Neural cell (in vitro differentiated cells): ENCODE results near the gene ISL2. TPM values are rescaled to one million over a fixed set of nuclear protein-coding genes. Genes with fewer than 3 reads are reported as not detected.
"Not testable (repeated sequence)": the region's sequence is repeated elsewhere in the genome, so short reads cannot be mapped to it uniquely, and the experiment has no call there.

ENCODE experiments used
- H2AFZ ChIP-seq: fragments of 200-600, 300-800 bp; sonication (generic), shearing (Covaris generic); 2 replicates; pipeline ENCODE4 v1.6.0; 2014; ENCODE audit warnings: low read depth, mild to moderate bottlenecking, antibody characterized with exemption, low read length, moderate library complexity
- H3F3A ChIP-seq: fragments of 200-600 bp; shearing (Covaris generic); 2 replicates; pipeline ENCODE4 v1.6.1; 2016; ENCODE audit warnings: mild to moderate bottlenecking, moderate library complexity, mixed read lengths, antibody characterized with exemption, low read length; ENCODE audit not compliant: insufficient read depth, poor library complexity, severe bottlenecking
- H3K27ac ChIP-seq: fragments of 200-600, 300-800 bp; sonication (generic), shearing (Covaris generic); 2 replicates; pipeline ENCODE4 v1.5.1; 2014; ENCODE audit warnings: mild to moderate bottlenecking, low read length, moderate library complexity
- H3K27me3 ChIP-seq: fragments of 300-800, 200-600 bp; sonication (generic), shearing (Covaris generic); 2 replicates; pipeline ENCODE4 v1.6.0; 2014; ENCODE audit warnings: mild to moderate bottlenecking, low read depth, low read length, moderate library complexity; ENCODE audit not compliant: insufficient read depth
- H3K36me3 ChIP-seq: fragments of 300-800, 200-600 bp; sonication (generic), shearing (Covaris generic); 2 replicates; pipeline ENCODE4 v1.5.1; 2014; ENCODE audit warnings: mild to moderate bottlenecking, antibody characterized with exemption, low read length, moderate library complexity; ENCODE audit not compliant: insufficient read depth
- H3K4me2 ChIP-seq: fragments of 300-800, 200-600 bp; sonication (generic), shearing (Covaris generic); 2 replicates; pipeline ENCODE4 v1.6.0; 2014; ENCODE audit warnings: mild to moderate bottlenecking, low read length
- H3K4me3 ChIP-seq: fragments of 300-800, 200-600 bp; sonication (generic), shearing (Covaris generic); 2 replicates; pipeline ENCODE4 v1.5.1; 2014; ENCODE audit warnings: mild to moderate bottlenecking, low read length, moderate library complexity
- H3K79me2 ChIP-seq: fragments of 200-600 bp; shearing (Covaris generic); replicated peaks from 2 replicates; pipeline ENCODE4 v1.6.0; 2014; ENCODE audit warnings: mild to moderate bottlenecking, low read length, moderate library complexity; ENCODE audit not compliant: insufficient read depth
- H3K9ac ChIP-seq: fragments of 300-800, 200-600 bp; sonication (generic), shearing (Covaris generic); 2 replicates; pipeline ENCODE4 v1.6.1; 2016; ENCODE audit warnings: mild to moderate bottlenecking, low read length, mixed read lengths
- H3K9me2 ChIP-seq: fragments of 200-600 bp; shearing (Covaris generic); 2 replicates; pipeline ENCODE4 v1.6.1; 2016; ENCODE audit warnings: mild to moderate bottlenecking, low read length, mixed read lengths; ENCODE audit not compliant: insufficient read depth
- H3K9me3 ChIP-seq: fragments of 200-600, 300-800 bp; sonication (generic), shearing (Covaris generic); 2 replicates; pipeline ENCODE4 v1.6.1; 2016; ENCODE audit warnings: mild to moderate bottlenecking, mixed run types, low read length, moderate library complexity, mixed read lengths
- H4K20me1 ChIP-seq: fragments of 200-600 bp; shearing (Covaris generic); 2 replicates; pipeline ENCODE4 v1.6.1; 2016; ENCODE audit warnings: mild to moderate bottlenecking, mixed run types; ENCODE audit not compliant: insufficient read depth
- CTCF ChIP-seq: fragments of 450-650 bp; IDR thresholded peaks from 2 replicates; pipeline ENCODE4 v1.5.1; 2014; ENCODE audit warnings: antibody characterized with exemption, mild to moderate bottlenecking, moderate library complexity; ENCODE audit not compliant: poor library complexity, severe bottlenecking
- EP300 ChIP-seq: fragments of 450-650 bp; conservative IDR thresholded peaks from 2 replicates; pipeline ENCODE4 v1.6.1; 2014; ENCODE audit warnings: antibody characterized with exemption, mild to moderate bottlenecking, moderate library complexity; ENCODE audit not compliant: poor library complexity, severe bottlenecking
- EZH2 ChIP-seq: fragments of 200-600, 300-800 bp; shearing (Covaris generic), sonication (generic); IDR thresholded peaks from 2 replicates; pipeline ENCODE4 v1.6.1; 2014; ENCODE audit warnings: antibody characterized with exemption, low read length, borderline replicate concordance, mild to moderate bottlenecking; ENCODE audit not compliant: insufficient read depth, poor library complexity, severe bottlenecking
- MXI1 ChIP-seq: fragments of 450-650 bp; conservative IDR thresholded peaks from 2 replicates; pipeline ENCODE4 v1.6.1; 2014; ENCODE audit warnings: antibody characterized with exemption, mild to moderate bottlenecking; ENCODE audit not compliant: poor library complexity, severe bottlenecking
- POLR2AphosphoS5 ChIP-seq: IDR thresholded peaks from 2 replicates; pipeline ENCODE4 v1.6.1; 2012
- RAD21 ChIP-seq: fragments of 450-650 bp; conservative IDR thresholded peaks from 2 replicates; pipeline ENCODE4 v1.6.1; 2014; ENCODE audit warnings: antibody characterized with exemption, mild to moderate bottlenecking, moderate library complexity
- REST ChIP-seq: IDR thresholded peaks from 2 replicates; pipeline ENCODE4 v1.6.1; 2012; ENCODE audit warnings: borderline replicate concordance
- SMC3 ChIP-seq: fragments of 450-650 bp; conservative IDR thresholded peaks from 2 replicates; pipeline ENCODE4 v1.6.1; 2014; ENCODE audit warnings: antibody characterized with exemption, mild to moderate bottlenecking, moderate library complexity; ENCODE audit not compliant: poor library complexity
- TAF1 ChIP-seq: IDR thresholded peaks from 2 replicates; pipeline ENCODE4 v1.6.1; 2012; ENCODE audit warnings: low read depth
- polyA plus RNA-seq: library from polyadenylated mRNA; depleted of rRNA; stranded (reverse); fragments of >200 nt; gene quantifications from 2 replicates; pipeline ENCODE4 v1.2.3, GENCODE V29; 2014

ISL2 gene
- polyA plus RNA-seq, 1 donor from 2014 or later = not detected

- H3K27ac ChIP-seq = no peak overlapping the region
- no peaks in the 10 kb centered on the region for H3K27me3 ChIP-seq
- H3K79me2 ChIP-seq = peaks cover 5% of the 10 kb centered on the region
- no peaks in the 10 kb centered on the region for H3F3A ChIP-seq
- no peak overlapping the region for H3K4me2 ChIP-seq
- no peak overlapping the region for H2AFZ ChIP-seq
- TF ChIP-seq SMC3 (no peak), TAF1 (no peak), MXI1 (no peak), RAD21 (no peak), EP300 (no peak), EZH2 (no peak), CTCF (no peak), REST (no peak), POLR2AphosphoS5 (no peak)
- no peaks in the 10 kb centered on the region for H3K9me2 ChIP-seq
- H3K9me3 ChIP-seq = no peaks in the 10 kb centered on the region
- H3K4me3 ChIP-seq = no peak overlapping the region
- no peaks in the 10 kb centered on the region for H3K36me3 ChIP-seq
- no peaks in the 10 kb centered on the region for H4K20me1 ChIP-seq
- no peak overlapping the region for H3K9ac ChIP-seq
Measured at GRCh38 chr15:76293361-76293760, 43.2 kb upstream of the ISL2 start.

GRCh38 chr15:76294463-76294862, 42.1 kb upstream of the ISL2 start:
- H2AFZ ChIP-seq, H4K20me1 ChIP-seq, H3F3A ChIP-seq, H3K36me3 ChIP-seq, H3K79me2 ChIP-seq, H3K9ac ChIP-seq, H3K27ac ChIP-seq, H3K9me2 ChIP-seq, H3K4me2 ChIP-seq, H3K9me3 ChIP-seq, H3K27me3 ChIP-seq, H3K4me3 ChIP-seq: not testable (repeated sequence)

GRCh38 chr15:76296849-76297248, 39.7 kb upstream of the ISL2 start:
- no peaks in the 10 kb centered on the region for H4K20me1 ChIP-seq
- no peak for TF ChIP-seq POLR2AphosphoS5
- no peak for TF ChIP-seq SMC3
- TF ChIP-seq RAD21 = no peak
- no peak for TF ChIP-seq EZH2
- no peak for TF ChIP-seq EP300
- TF ChIP-seq TAF1 = no peak
- no peak for TF ChIP-seq REST
- no peak overlapping the region for H3K27ac ChIP-seq
- H3K4me3 ChIP-seq = no peak overlapping the region
- no peaks in the 10 kb centered on the region for H3F3A ChIP-seq
- no peak overlapping the region for H2AFZ ChIP-seq
- H3K27me3 ChIP-seq = no peaks in the 10 kb centered on the region
- H3K9ac ChIP-seq = no peak overlapping the region
- no peaks in the 10 kb centered on the region for H3K9me2 ChIP-seq
- H3K4me2 ChIP-seq = no peak overlapping the region
- H3K36me3 ChIP-seq = no peaks in the 10 kb centered on the region
- H3K9me3 ChIP-seq = no peaks in the 10 kb centered on the region
- peaks cover 5% of the 10 kb centered on the region for H3K79me2 ChIP-seq

- not testable (repeated sequence) for H3K9ac ChIP-seq, H3K4me3 ChIP-seq, H3K27ac ChIP-seq, H3F3A ChIP-seq, H2AFZ ChIP-seq, H3K27me3 ChIP-seq, H3K9me2 ChIP-seq, H3K36me3 ChIP-seq, H3K4me2 ChIP-seq, H4K20me1 ChIP-seq, H3K79me2 ChIP-seq, H3K9me3 ChIP-seq
Measured at GRCh38 chr15:76297951-76298350, 38.6 kb upstream of the ISL2 start.
